Measurements from ENCODE around the gene KAT6B.
"Not testable (repeated sequence)": the region's sequence is repeated elsewhere in the genome, so short reads cannot be mapped to it uniquely, and the experiment has no call there.

The KAT6B gene

DNA sequence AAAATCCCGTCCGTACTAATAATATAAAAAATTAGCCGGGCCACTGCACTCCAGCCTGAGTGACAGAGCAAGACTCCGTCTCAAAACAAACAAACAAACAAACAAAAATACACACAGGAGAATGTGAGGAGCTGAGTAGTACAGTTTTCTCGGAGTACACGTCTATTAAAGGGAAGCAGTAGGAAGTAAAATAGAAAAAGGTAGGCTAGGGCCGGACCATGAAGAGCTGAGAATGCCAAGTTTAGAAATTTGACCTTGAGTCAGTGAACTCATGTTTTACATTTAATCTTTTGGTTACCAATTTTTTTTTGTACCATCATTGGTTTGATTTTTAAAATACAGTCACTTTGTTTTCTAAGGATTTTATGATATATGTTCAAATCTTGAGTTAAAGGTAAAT lies 64.1 kb downstream of the KAT6B start:
- DNase-seq (ENCODE audit: low spot score) = no peak

DNA sequence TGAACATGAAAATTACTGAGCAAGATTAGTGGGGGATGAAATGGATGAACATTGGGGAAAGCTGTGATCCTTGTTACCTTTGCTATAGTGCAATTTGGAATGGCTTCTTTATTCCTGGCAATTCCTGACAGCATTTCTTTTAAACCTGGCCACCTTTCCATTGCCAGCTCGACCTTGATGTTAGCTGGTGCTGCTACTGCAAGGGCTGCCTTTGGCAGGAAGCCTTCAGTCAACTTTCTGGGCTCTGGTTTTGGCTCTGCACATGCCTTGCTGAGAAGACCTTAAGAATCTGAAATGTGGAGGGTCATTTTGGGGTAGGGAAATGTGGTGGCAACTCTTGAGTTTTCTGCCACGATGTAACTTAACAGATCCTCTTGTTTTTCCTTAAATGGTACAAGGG lies 64.7 kb downstream of the KAT6B start:
- DNase-seq (ENCODE audit: low spot score) = no peak

DNA sequence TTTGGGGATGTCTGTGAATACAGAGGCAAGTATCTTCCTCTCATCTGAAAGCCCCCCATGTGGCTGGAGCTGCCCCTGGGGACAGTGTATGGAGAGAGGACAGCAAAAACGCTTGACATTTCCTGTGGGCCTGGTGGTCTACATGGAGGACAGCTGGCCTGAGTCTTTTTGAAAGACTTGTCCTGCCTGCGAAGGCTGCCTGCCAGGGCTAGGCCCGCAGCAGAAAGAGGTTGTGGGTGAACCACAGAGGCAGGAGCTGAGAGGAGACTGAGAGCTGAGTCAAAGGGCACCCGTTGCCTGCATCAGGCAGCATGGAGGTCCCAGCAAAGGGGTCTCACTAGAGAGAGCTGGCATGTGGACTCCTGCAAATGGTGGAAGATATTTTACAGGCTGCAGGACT lies 66.4 kb downstream of the KAT6B start:
- DNase-seq (ENCODE audit: low spot score) = no peak

DNA sequence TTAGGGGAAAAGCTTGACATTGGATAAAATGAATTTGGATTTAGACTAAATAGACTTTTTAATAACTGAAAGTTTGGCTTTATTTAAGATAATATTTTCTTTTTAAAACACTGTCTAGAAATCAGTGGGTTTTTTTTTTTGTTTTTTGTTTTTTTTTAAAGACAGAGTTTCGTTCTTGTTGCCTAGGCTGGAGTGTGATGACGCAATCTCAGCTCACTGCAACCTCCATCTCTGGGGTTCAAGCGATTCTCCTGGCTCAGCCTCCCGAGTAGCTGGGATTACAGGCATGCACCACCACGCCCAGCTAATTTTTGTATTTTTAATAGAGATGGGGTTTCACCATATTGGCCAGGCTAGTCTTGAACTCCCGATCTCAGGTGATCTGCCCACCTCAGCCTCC lies 66.9 kb downstream of the KAT6B start:
- not testable (repeated sequence) for DNase-seq (ENCODE audit: low spot score)

DNA sequence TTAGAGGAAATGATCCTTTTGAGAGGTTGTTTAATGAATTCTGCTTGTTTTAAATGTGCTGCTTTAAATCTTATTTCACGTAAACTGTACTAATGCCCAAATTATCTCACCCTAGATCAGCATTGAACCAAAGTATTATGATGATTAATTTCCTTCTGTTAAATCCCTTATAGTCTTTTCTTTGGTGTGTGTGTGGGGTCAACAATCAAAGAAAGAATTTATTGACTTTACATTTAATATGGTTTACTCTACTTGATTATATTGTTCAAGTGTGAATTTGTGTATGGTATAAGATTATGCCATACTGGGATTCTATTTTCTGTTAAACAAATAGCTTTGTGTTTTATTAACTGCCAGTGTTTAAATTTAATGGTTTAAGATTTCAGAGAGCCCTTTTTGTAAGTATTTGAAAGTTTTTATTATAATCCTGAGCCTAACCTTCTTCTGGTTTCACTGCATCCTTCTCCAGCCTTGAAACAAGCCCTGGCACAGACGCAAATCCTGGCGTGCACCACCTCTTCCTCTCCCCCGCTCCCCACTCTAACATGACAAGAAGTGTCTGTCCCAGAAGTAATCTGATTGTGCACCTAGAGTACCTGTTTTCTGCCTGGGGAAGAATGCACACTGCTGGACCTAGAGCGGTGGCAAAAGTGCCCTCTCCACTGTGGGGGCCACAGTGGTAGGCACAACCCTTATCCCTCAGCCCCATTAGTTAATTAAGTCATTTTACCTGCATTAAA lies 70.6 kb downstream of the KAT6B start:
- no peak for DNase-seq (ENCODE audit: low spot score)

DNA sequence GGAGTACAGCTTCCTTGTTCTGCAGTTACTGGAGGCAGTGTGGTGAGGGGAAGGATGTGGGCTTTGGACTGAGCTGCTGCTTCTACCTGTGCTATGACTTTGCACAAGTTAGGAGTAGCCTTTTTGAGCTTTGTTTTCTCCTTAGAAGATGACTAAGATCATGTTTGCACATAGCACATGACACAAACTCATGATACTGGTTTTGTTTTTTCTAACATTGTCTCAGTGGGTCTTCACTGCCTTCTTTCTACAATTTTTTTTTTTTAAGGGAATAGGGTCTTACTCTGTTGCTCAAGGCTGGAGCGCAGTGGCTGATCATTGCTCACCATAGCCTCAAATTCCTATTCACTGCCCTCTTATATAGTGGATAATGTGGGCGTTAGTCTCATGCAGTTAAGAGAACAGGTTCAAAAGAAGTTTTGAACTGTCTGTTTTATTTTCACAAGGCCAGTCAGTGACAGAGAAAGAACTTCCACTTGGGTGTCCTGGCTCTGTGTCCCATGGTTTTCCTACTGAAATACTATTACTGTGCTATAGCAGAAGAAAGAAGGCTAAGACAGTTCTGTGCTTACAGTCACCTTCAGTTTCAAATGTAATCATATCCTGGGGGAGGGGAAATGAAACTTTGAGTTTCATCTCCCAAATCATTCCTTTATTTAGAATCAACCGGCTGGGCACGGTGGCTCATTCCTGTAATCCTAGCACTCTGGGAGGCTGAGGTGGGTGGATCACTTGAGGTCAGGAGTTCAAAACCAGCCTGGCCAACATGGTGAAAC lies 72.0 kb downstream of the KAT6B start:
- no peak for DNase-seq (ENCODE audit: low spot score)

DNA sequence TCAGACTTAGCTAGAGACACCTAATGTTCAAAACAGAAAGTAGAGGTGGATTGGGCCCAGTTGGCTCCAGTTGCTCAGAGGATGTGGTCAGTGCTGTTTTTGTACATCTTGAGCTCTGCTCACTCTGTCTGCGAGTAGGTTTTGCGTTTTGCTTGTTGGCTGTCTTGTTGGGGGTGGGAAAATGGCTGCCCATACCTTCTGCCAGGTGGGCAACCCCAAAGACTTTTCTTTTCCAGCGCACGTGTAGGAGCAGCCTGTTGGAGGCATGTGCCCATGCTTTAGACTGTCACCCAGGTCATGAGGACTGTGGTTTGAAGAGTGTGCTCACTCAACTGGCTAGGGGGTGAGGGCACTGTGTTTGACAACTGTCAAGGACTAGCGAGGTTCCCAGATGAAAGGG lies 73.9 kb downstream of the KAT6B start:
- no peak for DNase-seq (ENCODE audit: low spot score)

DNA sequence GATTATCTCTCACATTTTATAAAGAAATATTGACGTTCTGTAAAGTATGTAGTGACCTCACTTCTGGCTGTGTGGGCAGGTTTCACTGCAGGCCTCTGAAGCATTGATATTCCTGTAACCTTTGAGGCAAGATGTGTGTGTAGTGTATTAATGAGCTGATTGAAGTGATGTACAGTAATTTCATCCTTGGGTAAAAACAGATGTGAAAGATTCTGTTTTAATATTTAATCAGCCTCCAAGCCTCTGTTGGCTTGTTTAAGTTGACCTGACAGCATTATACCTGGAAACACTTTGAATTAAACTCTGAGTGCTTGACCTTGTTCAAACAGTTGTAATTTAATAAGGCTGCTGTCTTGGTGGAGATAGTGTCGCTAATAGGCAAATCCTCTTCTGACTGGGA lies 74.9 kb downstream of the KAT6B start:
- no peak for DNase-seq (ENCODE audit: low spot score)

DNA sequence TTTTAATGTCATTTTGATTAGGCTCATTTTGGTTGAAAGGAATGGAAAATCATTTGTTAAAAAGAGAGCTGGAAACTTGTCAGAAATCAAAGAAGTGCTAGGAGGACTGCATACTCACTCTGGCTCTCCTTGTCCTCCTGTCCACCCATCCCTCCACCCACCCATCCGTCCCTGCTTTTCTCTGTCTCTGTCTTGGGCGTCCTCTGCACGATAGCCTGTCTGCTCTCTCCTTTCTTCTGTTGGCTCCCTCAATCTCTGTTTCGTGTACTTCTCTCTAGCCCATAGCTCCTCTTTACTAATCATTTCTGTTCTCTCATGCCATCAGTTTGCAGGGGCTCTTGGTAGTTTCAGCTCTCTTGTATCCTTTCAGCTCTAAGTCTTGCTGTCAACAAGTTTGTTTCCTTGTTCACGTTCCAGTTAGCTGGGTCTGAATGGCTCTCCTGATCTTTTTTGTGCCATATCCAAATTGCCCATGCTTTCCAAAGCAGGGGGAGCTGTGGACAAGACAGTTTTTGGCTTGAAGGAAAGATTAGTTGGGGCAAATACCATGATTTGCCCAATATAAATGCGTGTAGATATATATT lies 75.6 kb downstream of the KAT6B start:
- no peak for DNase-seq (ENCODE audit: low spot score)

DNA sequence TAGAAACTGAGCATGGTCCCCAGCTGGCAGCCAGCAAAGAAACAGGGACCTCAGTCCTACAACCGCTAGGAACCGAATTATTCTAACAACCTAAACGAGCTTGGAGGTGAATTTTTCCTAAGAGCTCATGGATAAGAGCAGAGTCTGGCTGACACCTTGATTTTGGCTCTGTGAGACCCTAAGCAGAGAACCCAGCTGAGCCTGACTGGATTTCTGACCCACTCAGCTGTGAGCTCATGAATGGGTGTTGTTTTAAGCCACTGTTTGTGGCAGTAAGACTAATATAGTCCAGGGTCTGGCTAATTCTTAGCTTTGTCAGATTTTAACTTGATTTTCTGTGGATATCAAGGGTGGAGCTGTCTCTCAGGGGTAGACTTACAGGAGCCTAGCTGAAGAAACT lies 77.1 kb downstream of the KAT6B start:
- DNase-seq (ENCODE audit: low spot score) = no peak

DNA sequence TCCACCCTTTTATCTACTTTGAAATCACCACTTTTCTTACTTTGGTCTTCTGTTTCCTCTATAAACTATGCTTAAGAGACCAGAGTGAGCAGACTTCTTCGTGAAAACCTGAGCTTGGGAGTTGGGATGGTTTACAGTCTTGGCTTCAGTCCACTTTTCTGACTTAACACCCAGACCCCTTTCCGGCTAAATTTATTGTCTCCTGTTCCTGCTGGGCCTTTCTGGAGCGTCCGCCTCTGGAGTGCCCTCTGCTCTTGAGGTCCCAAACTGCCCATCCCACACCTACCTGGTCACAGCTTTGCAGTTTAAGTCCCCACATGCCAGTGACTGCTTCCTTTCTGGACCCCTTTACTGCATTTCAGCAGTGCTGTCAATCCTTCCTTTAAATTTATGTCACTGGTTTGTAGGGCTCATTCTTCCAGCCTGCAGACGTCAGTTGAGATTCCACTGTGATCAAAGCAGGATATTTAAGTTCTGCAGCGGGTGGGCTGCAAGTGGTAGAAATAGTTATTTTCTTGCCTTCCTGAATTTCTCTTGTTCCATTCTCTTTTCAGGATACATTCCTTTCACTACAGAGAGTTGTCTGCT lies 80.3 kb downstream of the KAT6B start:
- DNase-seq (ENCODE audit: low spot score) = no peak

DNA sequence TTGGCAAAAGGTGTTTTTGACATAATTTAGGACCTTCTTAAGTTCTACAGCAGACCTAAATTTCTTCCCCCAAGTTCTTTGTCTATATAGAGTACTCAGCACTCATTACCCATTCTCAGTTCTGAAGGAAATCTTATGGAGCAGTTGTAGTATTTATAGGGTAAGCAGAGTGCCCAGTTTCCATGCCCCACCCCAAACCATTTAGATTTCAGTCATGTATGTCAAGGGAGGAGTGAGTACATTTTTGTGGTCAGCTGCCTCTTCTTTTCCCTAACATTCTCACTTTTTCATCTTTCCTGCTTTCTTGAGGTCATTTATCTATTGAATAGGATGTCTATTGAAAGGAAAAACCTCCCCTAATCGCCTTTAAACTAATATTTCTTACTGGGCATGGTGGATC lies 83.3 kb downstream of the KAT6B start:
- DNase-seq (ENCODE audit: low spot score) = peak; percentile 43

DNA sequence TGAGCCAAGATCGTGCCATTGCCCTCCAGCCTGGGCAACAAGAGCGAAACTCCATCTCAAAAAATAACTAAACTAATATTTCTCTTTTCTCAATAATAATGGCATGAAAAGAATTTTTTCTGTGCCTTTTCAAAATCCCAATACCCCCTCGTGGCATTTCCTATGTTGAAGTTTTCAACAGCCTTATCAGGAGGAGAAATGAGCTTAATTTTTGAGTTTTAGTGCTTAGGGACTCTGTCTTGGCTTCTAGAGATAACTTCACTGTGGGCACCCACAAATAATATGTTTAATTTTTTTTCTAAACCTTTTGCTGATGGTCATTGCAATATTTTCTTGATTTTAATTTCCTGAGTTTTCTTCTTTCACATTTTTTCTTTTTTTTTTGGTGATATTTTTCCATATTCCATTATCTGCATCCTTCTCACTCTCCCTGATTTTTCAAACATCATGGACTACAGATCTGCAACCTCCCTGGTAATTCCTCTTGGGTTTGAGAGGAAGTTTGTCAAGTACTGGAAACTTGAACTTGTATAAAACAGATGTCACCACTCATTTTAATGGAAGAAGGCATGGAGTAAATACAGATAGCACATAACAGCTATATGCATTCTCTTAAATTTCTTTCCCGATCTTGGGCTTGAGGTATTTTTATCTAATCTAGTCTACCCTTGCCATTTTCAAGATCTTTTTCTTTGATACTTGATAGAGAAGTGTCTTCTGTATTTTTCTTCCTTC lies 84.0 kb downstream of the KAT6B start:
- DNase-seq (ENCODE audit: low spot score) = no peak

DNA sequence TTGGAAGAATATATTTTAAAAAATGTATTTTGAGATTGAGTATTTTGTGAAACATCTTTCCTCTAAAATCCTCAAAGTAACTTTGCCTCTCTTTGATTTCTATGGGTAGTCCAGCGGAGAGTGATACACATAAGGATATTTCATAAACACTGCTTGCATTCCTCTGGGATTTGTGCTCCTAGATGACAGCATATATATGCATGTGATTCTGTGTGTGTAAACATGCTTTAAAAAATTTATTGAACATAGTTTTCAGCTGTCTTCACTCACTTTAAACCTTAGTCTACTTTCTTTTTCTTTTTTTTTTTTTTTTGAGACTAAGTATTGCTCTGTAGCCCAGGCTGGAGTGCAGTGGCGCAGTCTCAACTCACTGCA lies 84.6 kb downstream of the KAT6B start:
- no peak for DNase-seq (ENCODE audit: low spot score)

DNA sequence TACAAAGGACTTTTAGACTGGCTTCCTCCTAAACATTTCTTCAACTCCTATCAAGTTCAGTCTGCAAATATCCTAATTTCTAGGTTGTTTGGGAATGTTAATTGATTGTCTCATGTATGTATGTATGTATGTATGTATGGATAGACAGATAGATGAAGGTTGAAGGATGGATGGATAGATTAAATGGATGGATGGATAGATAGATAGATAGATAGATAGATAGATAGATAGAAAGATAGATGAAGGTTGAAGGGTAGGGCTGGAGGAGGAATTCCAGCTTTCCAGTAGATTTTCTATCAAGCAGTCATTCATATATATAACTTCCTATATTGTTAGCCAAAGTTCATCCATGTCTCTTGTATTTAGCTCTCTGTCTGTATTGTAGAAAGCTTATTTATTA lies 85.8 kb downstream of the KAT6B start:
- no peak for DNase-seq (ENCODE audit: low spot score)

DNA sequence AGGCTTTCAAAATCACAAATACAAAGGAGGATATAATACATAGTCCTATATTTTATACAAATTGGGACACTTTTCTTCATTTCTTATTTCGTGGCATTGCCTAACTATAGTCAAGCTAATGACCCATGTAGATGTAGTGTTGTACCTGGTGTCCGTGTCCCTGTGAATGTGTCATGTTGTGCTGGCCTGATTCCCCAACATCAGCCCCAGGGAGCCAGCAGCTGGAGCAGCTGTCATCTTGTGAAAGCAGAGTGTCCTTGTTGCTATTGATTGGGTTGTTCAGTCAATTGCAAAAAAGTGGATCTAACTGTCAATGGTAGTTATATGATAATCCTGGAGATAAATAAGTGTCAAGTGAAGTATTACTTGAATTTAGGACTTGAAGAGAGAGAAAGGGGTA lies 86.3 kb downstream of the KAT6B start:
- no peak for DNase-seq (ENCODE audit: low spot score)

DNA sequence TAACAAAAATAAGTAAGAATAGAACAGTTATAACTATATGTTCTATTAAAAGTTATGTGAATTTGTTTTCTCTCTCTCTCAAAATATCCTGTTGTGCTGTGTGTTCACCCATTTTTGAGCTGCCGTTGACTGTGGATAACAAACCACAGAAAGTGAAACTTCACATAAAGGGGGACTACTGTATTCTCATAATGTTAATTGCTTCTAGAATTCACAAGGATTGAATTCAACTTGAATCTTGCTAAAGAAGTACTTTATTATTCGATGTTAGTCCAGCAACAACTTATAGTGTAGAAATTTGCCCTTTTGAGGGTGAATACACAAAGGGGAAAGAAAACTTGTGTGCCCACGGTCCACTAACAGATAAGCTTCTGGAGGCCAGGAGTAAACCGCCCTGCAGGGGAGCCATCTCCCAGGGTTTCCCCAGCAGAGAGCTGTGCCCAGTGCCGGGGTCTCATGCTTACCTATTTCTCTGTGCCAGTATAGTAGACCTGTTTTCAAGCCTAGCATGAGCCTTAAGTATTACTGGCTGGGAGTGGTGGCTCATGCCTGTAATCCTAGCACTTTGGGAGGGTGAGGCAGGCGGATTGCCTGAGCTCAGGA lies 87.1 kb downstream of the KAT6B start:
- no peak for DNase-seq (ENCODE audit: low spot score)

DNA sequence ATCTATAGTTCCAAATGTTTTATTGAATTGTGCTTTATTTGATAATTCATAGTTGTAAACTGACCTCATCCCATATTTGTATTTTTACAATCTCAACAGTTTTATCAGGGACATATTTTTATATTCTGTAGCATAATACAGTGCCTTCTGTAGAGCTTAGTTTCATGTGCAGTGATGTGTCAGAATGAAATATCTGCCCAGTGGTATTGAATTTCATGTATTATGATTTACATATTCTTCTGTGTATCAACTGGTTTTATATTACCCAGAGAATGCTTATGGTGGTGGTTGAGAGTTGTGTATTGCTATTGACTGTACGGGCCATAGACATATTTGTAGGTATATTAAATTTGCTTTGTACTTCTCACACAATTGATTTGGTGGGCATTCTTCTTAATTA lies 89.9 kb downstream of the KAT6B start:
- DNase-seq (ENCODE audit: low spot score) = no peak

DNA sequence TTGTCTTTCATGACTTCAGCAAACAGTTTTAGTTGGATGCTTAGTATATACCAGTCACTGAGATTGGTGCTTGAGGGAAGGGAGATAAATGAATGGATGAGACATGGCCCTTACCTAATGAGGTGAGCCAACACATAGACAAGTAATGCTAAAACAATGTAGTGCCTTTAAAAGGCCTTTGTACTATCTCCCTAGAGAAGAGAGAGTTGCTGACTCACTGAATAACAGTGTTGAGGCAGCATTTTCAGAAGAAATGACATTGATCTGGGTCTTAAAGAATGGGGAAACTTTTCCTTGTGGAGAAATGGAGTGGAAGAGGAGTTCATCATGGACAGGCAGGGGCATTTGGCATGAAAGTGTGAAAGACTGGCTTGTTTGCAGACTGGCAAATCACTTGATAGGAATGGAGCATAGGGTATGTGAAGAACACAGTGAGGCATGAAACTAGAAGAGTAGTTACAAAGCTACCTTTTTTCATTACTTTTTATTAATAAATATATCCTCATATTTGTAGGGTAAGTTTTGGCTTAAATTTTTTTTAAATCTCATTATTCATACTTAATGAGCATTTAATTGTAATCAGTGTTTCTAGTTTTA lies 91.2 kb downstream of the KAT6B start:
- DNase-seq (ENCODE audit: low spot score) = peak; percentile 50

DNA sequence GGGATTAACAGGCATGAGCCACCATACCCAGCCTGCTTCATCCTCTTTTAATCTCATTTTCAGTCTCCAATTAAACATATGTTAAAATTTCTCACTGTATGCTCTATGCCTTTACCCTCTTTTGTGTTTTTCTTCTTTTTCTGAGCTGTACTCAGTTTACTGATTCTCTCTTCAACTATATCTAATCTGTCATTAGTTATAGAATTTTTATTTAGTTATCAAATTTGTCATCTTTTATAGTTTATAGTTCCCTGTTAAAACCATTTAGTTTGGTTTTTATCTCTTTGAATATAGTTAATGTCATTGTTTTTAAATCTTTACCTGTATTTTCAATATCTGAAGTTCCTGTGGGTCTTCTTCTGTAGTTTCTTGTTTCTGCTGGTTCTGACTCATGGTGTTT lies 93.3 kb downstream of the KAT6B start:
- no peak for DNase-seq (ENCODE audit: low spot score)

DNA sequence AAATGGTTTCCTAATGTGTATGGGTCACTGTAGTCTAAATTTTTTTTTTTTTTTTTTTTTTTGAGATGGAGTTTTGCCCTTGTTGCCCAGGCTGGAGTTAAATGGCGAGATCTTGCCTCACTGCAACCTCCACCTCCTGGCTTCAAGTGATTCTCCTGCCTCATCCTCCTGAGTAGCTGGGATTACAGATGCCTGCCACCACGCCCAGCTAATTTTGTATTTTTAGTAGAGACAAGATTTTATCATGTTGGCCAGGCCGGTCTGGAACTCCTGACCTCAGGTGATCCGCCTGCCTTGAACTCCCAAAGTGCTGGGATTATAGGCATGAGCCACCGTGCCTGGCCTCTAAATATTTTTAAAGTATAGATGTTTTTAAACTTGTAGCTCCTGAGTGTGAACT lies 94.7 kb downstream of the KAT6B start:
- DNase-seq (ENCODE audit: low spot score) = not testable (repeated sequence)

DNA sequence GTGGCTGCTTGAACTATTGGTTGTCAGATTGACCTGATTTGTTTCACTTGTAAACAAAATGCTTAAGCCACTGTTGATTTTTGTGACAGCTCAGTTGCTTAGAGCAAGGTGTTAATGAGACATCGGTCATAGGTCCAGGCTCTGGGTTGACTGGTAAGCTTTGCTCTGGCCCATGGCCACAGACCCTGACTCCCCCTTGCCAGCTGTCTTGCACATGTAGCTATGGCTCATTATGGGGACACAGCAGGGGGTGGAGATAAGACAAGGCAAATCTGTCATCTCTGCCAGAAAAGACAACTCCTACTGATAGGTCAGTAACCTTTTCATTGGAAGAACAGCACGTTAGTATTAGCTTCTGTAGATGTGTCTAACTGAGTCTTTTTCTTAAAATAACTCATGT lies 95.3 kb downstream of the KAT6B start:
- DNase-seq (ENCODE audit: low spot score) = no peak

Measured in GM03348 (cell line).